ENCODE data around the gene MAST1.
"Not testable (repeated sequence)": the region's sequence is repeated elsewhere in the genome, so short reads cannot be mapped to it uniquely, and the experiment has no call there.

Gene MAST1

DNA sequence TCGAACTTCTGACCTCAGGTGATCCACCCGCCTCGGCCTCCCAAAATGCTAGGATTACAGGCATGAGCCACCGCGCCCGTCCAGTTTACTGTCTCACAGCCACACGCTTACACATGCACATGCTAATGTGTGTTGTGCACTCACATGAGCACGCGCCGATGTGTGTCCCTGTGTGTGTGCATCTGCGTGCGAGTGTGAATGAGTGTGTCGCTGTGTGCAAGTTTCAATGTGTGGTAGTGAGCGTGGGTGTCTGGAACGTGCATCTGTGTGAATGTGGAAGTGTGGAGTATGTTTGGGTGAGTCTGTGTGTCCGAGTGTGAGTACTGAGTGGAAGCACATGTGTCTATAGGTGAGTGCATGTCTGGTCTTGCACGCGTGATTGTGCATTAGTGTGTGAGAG is 4.2 kb downstream of the MAST1 start:
- H3K4me3 Mint-ChIP-seq = no peak overlapping the region
- no peak for ATAC-seq

GRCh38 chr19:12843328-12843727 is 5.0 kb downstream of the MAST1 start:
- no peak overlapping the region for H3K27ac Mint-ChIP-seq
- H3K4me1 Mint-ChIP-seq = peaks cover 26% of the 10 kb centered on the region
- peaks cover 72% of the 10 kb centered on the region for H3K27me3 Mint-ChIP-seq
- no peak for ATAC-seq
- H3K4me3 Mint-ChIP-seq = no peak overlapping the region
- H3K36me3 Mint-ChIP-seq (ENCODE audit: low read depth) = no peaks in the 10 kb centered on the region
- H3K9me3 Mint-ChIP-seq = no peaks in the 10 kb centered on the region
- DNase-seq = no peak

More for the DNA sequence above, 4.2 kb downstream of the MAST1 start:
- H3K27me3 Mint-ChIP-seq = peaks cover 72% of the 10 kb centered on the region
- H3K9me3 Mint-ChIP-seq = no peaks in the 10 kb centered on the region
- no peak for DNase-seq
- peaks cover 26% of the 10 kb centered on the region for H3K4me1 Mint-ChIP-seq
- no peaks in the 10 kb centered on the region for H3K36me3 Mint-ChIP-seq (ENCODE audit: low read depth)
- H3K27ac Mint-ChIP-seq = no peak overlapping the region

GRCh38 chr19:12843999-12844732 is 5.9 kb downstream of the MAST1 start:
- peaks cover 71% of the 10 kb centered on the region for H3K27me3 Mint-ChIP-seq
- no peaks in the 10 kb centered on the region for H3K36me3 Mint-ChIP-seq (ENCODE audit: low read depth)
- ATAC-seq (no peak), DNase-seq (no peak)
- H3K27ac Mint-ChIP-seq = no peak overlapping the region
- H3K4me3 Mint-ChIP-seq = no peak overlapping the region
- H3K9me3 Mint-ChIP-seq = no peaks in the 10 kb centered on the region
- peaks cover 21% of the 10 kb centered on the region for H3K4me1 Mint-ChIP-seq

DNA sequence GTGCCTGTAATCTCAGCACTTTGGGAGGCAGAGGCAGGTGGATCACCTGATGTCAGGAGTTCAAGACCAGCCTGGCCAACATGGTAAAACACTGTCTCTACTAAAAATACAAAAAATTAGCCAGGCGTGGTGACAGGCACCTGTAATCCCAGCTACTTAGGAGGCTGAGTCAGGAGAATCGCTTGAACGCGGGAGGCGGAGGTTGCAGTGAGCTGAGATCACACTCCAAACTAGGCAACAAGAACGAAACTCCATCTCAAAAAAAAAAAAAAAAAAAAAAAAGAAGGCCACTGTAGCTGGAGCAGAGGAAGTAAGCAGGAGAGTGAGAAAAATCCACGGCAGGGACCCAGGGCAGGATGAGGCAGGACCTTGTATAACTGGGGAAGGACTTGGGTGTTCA is 8.3 kb downstream of the MAST1 start:
- not testable (repeated sequence) for H3K9me3 Mint-ChIP-seq; ATAC-seq; H3K27ac Mint-ChIP-seq; H3K4me3 Mint-ChIP-seq; H3K4me1 Mint-ChIP-seq; DNase-seq; H3K36me3 Mint-ChIP-seq (ENCODE audit: low read depth)
- peaks cover 48% of the 10 kb centered on the region for H3K27me3 Mint-ChIP-seq

DNA sequence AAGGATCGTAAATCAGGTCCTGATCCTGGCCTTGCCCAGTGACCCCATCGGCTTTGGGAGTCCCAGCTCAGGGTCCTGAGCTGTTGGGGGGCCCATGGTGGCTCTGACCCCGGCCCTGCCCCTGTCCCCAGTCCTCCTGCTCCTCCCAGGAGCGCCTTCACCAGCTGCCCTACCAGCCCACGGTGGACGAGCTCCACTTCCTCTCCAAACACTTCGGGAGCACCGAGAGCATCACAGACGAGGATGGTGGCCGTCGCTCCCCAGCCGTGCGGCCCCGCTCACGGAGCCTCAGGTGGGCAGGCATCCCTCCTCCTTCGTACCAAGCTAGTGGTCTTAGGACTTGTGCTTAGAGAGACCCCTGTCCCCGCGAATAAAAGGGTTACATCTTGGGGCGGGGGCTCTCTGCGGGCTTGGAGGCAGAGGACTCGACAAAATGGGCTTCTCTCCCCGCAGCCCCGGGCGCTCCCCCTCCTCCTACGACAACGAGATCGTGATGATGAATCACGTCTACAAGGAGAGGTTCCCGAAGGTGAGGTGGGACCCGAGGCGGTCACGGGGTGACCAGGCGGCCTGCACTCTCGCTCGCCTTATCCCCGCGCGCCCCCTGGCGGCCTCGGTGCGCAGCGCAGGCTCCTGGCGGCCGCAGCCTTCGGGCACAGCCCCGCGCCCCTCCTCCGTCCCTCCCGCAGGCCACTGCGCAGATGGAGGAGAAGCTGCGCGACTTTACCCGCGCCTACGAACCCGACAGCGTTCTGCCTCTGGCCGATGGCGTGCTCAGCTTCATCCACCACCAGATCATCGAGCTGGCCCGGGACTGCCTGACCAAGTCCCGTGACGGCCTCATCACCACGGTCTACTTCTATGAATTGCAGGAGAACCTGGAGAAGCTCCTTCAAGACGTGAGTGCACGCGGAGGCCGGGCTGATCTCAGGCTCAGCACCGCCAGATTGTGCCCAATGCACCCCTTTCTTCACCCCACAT is 9.1 kb downstream of the MAST1 start:
- H3K4me1 Mint-ChIP-seq = peaks cover 6% of the 10 kb centered on the region
- H3K27ac Mint-ChIP-seq = no peak overlapping the region
- peaks cover 42% of the 10 kb centered on the region for H3K27me3 Mint-ChIP-seq
- ATAC-seq (peak; percentile 96), DNase-seq (peak; percentile 94)
- H3K4me3 Mint-ChIP-seq = peak overlapping the region; percentile 36
- H3K36me3 Mint-ChIP-seq (ENCODE audit: low read depth) = no peaks in the 10 kb centered on the region
- no peaks in the 10 kb centered on the region for H3K9me3 Mint-ChIP-seq

- no peak overlapping the region for H3K27ac Mint-ChIP-seq
- H3K4me3 Mint-ChIP-seq = no peak overlapping the region
- no peaks in the 10 kb centered on the region for H3K9me3 Mint-ChIP-seq
These were observed 18.3 kb downstream of the MAST1 start for GRCh38 chr19:12856653-12857052.

DNA sequence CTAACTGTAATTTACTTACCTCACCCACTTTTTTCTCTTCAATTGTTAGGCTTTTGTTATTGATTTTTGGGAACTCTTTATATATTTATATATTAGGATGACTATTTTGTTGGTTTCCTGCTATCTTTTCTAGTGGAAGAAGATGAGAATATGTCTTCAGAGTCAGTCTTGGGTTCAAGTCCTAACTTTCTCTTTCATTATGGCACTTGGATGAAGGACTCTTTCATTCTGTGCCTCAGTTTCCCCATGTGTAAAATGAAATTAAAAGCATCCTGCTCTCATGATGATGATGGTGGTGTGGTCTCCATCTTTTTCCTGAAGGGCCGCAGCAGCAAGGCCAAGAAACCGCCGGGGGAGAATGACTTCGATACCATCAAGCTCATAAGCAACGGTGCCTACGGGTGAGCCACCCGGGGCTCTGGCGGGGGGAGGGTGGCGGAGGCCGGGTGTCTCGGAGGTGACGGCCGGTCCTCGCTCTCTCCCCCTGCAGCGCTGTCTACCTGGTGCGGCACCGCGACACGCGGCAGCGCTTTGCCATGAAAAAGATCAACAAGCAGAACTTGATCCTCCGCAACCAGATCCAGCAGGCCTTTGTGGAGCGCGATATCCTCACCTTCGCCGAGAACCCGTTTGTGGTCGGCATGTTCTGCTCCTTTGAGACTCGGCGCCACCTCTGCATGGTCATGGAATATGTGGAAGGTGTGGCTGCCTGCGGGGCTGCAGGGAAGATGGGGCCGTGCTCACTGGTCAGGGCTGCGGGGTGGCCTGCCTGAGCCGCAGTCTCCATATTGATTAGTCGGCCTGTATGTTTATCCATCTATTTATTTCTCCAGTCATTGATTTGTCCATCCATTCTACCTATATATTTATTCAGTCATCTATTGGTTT is 20.0 kb downstream of the MAST1 start:
- Mint-ChIP-seq H3K9me3 (no peaks in the 10 kb centered on the region), H3K4me1 (no peaks in the 10 kb centered on the region), H3K27ac (no peak overlapping the region), H3K36me3 (ENCODE audit: low read depth) (no peaks in the 10 kb centered on the region), H3K4me3 (no peak overlapping the region), H3K27me3 (peaks cover 5% of the 10 kb centered on the region)
- ATAC-seq = no peak
- DNase-seq = no peak

More at GRCh38 chr19:12856653-12857052, 18.3 kb downstream of the MAST1 start:
- H3K36me3 Mint-ChIP-seq (ENCODE audit: low read depth) = no peaks in the 10 kb centered on the region
- ATAC-seq (no peak), DNase-seq (no peak)
- no peaks in the 10 kb centered on the region for H3K4me1 Mint-ChIP-seq
- H3K27me3 Mint-ChIP-seq = peaks cover 5% of the 10 kb centered on the region

GRCh38 chr19:12859546-12859945 is 21.2 kb downstream of the MAST1 start:
- no peaks in the 10 kb centered on the region for H3K36me3 Mint-ChIP-seq (ENCODE audit: low read depth)
- H3K4me3 Mint-ChIP-seq = no peak overlapping the region
- H3K27ac Mint-ChIP-seq = no peak overlapping the region

DNA sequence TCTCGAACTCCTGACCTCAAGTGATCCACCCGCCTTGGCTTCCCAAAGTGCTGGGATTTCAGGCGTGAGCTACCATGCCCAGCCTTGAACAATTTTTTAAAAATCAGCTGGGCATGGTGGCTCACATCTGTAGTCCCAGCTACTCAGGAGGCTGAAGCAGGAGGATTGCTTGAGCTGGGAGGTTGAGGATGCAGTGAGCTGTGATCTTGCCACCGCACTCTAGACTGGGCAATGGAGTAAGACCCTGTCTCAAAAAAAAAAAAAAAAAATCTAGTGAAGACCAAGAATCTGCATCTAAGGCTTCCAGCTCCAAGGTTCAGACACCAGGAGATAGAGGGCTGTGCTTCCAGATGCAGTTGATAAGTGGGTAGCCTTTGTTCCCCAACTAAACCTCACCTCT is 25.8 kb downstream of the MAST1 start:
- Mint-ChIP-seq H3K9me3 (no peaks in the 10 kb centered on the region), H3K4me1 (peaks cover 11% of the 10 kb centered on the region), H3K36me3 (ENCODE audit: low read depth) (no peaks in the 10 kb centered on the region), H3K4me3 (no peak overlapping the region), H3K27ac (no peak overlapping the region), H3K27me3 (peaks cover 7% of the 10 kb centered on the region)
- ATAC-seq = no peak
- no peak for DNase-seq

More at GRCh38 chr19:12859546-12859945, 21.2 kb downstream of the MAST1 start:
- no peak for DNase-seq
- Mint-ChIP-seq H3K9me3 (no peaks in the 10 kb centered on the region), H3K4me1 (no peaks in the 10 kb centered on the region), H3K27me3 (peaks cover 5% of the 10 kb centered on the region)
- no peak for ATAC-seq

DNA sequence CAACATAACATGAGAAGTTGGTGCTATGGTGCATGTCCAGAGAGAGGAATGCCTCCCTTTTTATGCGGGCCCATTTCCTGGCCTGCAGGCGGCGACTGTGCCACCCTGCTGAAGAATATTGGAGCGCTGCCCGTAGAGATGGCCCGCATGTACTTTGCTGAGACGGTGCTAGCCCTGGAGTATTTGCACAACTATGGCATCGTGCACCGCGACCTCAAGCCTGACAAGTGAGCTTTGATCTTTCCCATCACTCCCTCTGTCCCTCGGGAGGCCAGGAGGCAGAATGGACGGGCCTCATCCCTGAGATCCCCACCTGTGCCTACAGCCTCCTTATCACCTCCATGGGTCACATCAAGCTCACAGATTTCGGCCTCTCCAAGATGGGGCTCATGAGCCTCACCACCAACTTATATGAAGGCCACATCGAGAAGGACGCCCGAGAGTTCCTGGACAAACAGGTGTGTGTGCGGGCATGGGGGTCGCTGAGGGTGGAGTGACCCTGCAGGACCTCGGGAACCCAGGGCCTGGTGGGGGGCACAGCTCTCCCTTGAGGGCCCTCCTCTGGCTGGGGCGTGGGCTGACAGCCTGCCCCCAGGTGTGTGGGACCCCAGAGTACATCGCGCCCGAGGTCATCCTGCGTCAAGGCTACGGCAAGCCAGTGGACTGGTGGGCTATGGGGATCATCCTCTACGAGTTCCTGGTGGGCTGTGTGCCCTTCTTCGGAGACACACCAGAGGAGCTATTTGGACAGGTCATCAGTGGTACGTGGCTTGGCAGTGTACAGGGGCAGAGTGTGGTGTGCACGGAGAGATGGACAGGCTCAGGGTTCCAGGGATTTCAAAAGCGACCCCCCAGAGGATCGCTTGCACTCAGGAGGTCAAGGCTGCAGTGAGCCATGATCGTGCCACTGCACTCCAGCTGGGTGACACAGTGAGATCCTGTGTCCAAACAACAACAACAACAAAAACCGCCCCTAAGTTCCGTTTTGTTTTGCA is 26.7 kb downstream of the MAST1 start:
- DNase-seq (no peak), ATAC-seq (no peak)
- Mint-ChIP-seq H3K4me1 (peaks cover 11% of the 10 kb centered on the region), H3K27ac (no peak overlapping the region), H3K27me3 (peaks cover 7% of the 10 kb centered on the region), H3K36me3 (ENCODE audit: low read depth) (no peaks in the 10 kb centered on the region), H3K4me3 (peak overlapping the region; percentile 11), H3K9me3 (no peaks in the 10 kb centered on the region)

DNA sequence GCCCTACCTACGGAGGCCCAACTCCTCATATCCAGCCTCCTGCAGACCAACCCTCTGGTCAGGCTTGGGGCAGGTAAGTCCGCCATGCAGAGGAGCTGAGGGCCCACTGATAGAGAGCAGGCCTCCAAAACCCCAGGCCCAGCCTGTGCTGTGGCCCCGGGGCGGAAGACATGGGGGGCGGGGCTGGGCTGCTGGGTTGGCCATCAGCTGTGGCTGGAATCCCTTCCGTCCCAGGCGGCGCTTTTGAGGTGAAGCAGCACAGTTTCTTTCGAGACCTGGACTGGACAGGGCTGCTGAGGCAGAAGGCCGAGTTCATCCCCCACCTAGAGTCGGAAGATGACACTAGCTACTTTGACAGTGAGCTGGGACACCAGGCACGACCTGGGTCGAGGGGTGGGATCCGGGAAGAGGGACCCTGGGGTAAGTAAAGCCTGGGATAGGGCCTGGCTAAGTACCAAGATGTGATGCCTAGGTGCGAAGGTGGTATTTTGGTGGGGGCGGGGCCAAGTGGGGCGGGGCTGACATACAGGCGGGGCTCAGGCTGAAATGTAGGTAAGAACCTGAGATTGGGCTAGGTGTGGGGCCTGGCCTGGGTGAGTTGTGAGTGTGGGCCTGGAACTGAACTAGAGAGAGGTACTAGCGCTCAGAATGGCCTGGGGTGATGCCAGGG is 27.6 kb downstream of the MAST1 start:
- peaks cover 11% of the 10 kb centered on the region for H3K4me1 Mint-ChIP-seq
- no peak overlapping the region for H3K4me3 Mint-ChIP-seq
- H3K9me3 Mint-ChIP-seq = no peaks in the 10 kb centered on the region
- H3K36me3 Mint-ChIP-seq (ENCODE audit: low read depth) = no peaks in the 10 kb centered on the region
- peaks cover 7% of the 10 kb centered on the region for H3K27me3 Mint-ChIP-seq
- no peak overlapping the region for H3K27ac Mint-ChIP-seq
- DNase-seq (no peak), ATAC-seq (no peak)

GRCh38 chr19:12866416-12867119 is 28.3 kb downstream of the MAST1 start:
- no peak for ATAC-seq
- Mint-ChIP-seq H3K4me1 (peaks cover 11% of the 10 kb centered on the region), H3K36me3 (ENCODE audit: low read depth) (no peaks in the 10 kb centered on the region), H3K27ac (no peak overlapping the region), H3K9me3 (no peaks in the 10 kb centered on the region), H3K27me3 (peaks cover 4% of the 10 kb centered on the region), H3K4me3 (peak overlapping the region; percentile 43)
- no peak for DNase-seq
